Measurements from ENCODE around the gene PAX3.
A peak's percentile ranks its signal among the peaks of the same experiment; 100 is the strongest.

PAX3 gene

DNA sequence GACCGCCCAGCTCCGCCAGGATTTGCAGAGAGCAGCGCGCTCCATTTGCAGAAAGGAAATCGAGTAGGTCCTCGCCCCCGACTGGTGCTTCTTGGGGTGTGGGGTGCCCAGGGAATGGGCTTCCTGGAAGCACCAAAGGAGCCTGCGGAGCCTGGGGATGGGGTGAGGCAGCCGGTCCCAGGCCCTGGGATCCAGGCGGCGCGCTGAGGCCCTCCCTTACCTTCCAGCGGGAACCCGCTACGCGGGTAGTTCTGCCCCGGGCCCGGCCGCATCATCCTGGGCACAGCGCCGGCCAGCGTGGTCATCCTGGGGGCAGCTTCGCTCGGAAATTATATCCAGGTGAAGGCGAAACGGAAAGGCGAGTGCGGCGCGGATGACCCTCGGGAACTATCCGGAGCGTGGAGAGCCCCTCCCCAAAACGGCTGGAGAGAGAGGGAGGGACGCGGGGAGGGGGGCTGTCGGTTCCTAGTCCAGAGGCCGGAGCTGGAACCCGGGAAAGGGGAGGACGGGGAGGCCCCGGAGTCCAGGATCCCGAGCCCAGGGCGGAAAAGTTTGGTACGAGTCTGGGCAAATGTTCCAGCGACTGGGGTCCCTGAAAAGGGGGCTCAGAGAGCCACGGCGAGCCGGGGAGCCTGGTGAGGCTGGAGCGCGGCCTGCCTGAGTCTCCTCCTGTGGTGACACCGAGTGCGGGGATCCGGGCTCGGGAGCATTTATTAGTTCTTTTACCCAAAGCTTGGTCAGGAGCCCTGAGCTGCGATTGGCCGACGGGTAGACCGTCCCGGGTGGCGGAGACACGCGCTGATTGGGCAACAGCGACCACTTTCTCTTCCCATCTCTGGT, at the start of gene PAX3:
Gene PAX3 (minus strand): TSS at position 688 of the 840 bp plus-strand sequence. CDS start 383 bp downstream, at position 305.
- H3K9ac ChIP-seq (ENCODE audit: low read length), result no peak within 1 kb of the TSS
- peaks cover 97% of the 10 kb centered on the region for H3K27me3 ChIP-seq (replicated peaks; ENCODE audit: control insufficient read depth, insufficient read depth, low read length)
- peak within 1 kb of the TSS; percentile 47 for H3K4me3 ChIP-seq (ENCODE audit: low read length)
- no peaks in the 10 kb centered on the region for H3K36me3 ChIP-seq (ENCODE audit: control insufficient read depth, insufficient read depth, low read length, severe bottlenecking)
- H3K4me1 ChIP-seq (ENCODE audit: control insufficient read depth, insufficient read depth, low read length), result no peaks in the 10 kb centered on the region
- DNase-seq (ENCODE audit: low read depth), result peak; percentile 98
- H3K9me3 ChIP-seq (ENCODE audit: control insufficient read depth, low read length), result peaks cover 21% of the 10 kb centered on the region

DNA sequence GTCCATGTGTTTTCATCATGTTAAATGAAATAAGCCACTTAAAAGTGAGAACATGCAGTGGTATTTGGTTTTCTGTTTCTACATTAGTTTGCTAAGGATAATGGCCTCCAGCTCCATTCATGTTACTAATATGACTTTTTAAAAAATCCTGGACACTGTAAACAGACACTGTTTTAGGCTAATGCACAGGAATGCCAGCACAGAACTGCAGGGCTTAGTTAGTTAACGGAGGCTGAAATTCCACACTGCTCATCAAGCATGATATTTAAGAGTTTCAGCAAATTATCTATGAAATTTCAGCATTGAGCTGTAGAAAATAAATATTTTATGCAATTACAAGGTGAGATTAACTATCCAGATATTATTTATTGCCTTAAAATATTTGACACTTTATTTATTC, 42.5 kb upstream of the PAX3 start:
- no peaks in the 10 kb centered on the region for H3K36me3 ChIP-seq (ENCODE audit: control insufficient read depth, insufficient read depth, low read length, severe bottlenecking)
- no peaks in the 10 kb centered on the region for H3K4me1 ChIP-seq (ENCODE audit: control insufficient read depth, insufficient read depth, low read length)
- H3K4me3 ChIP-seq (ENCODE audit: low read length), result no peak overlapping the region
- DNase-seq (ENCODE audit: low read depth), result no peak
- no peaks in the 10 kb centered on the region for H3K9me3 ChIP-seq (ENCODE audit: control insufficient read depth, low read length)
- no peak overlapping the region for H3K9ac ChIP-seq (ENCODE audit: low read length)
- peaks cover 2% of the 10 kb centered on the region for H3K27me3 ChIP-seq (replicated peaks; ENCODE audit: control insufficient read depth, insufficient read depth, low read length)

DNA sequence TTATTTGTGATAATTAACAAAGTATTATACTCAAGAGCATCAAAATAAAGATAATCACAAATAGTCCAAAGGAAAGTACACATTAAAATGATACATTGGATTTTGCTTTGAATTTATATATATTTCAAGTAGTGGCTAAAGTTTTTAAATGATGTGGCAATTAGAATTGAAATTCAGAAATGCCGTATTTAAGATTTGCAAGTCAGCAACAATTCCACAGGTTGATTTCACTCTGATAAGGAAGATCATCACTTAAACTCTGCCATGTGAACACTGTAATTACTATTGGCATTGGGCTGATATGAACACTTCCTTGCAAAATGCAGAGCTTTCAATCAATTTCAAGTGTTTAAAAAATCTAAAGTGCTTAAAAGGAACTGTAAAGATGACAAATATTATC, 39.6 kb upstream of the PAX3 start:
- Histone ChIP-seq H3K27me3 (replicated peaks; ENCODE audit: control insufficient read depth, insufficient read depth, low read length) (peaks cover 2% of the 10 kb centered on the region), H3K36me3 (ENCODE audit: control insufficient read depth, insufficient read depth, low read length, severe bottlenecking) (no peaks in the 10 kb centered on the region)
- DNase-seq (ENCODE audit: low read depth), result no peak

DNA sequence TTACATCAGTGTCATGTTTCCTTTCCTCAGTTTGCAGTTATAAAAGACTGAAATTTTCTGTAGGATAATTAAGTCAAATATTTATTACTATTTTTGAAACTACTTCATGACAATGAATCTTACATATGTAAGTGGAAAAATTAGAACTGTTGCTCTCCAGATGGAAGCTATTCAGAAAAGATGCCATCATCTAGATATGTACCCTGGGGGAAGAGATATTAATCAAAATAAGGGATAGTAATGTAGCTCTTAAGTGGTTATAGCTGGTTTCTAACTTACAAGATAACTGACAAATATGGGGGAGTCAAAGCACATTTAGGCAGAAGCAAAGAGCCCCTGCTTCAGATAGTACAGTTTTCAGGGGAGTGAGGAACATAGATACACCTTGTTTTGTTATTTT, 38.1 kb upstream of the PAX3 start:
- no peak for DNase-seq (ENCODE audit: low read depth)
- peaks cover 24% of the 10 kb centered on the region for H3K9me3 ChIP-seq (ENCODE audit: control insufficient read depth, low read length)
- H3K36me3 ChIP-seq (ENCODE audit: control insufficient read depth, insufficient read depth, low read length, severe bottlenecking), result no peaks in the 10 kb centered on the region
- H3K27me3 ChIP-seq (replicated peaks; ENCODE audit: control insufficient read depth, insufficient read depth, low read length), result peaks cover 2% of the 10 kb centered on the region
- H3K9ac ChIP-seq (ENCODE audit: low read length), result no peak overlapping the region
- no peaks in the 10 kb centered on the region for H3K4me1 ChIP-seq (ENCODE audit: control insufficient read depth, insufficient read depth, low read length)
- H3K4me3 ChIP-seq (ENCODE audit: low read length), result no peak overlapping the region

More for the DNA sequence above, 39.6 kb upstream of the PAX3 start:
- H3K4me3 ChIP-seq (ENCODE audit: low read length), result no peak overlapping the region
- peaks cover 24% of the 10 kb centered on the region for H3K9me3 ChIP-seq (ENCODE audit: control insufficient read depth, low read length)
- no peak overlapping the region for H3K9ac ChIP-seq (ENCODE audit: low read length)
- H3K4me1 ChIP-seq (ENCODE audit: control insufficient read depth, insufficient read depth, low read length), result no peaks in the 10 kb centered on the region

DNA sequence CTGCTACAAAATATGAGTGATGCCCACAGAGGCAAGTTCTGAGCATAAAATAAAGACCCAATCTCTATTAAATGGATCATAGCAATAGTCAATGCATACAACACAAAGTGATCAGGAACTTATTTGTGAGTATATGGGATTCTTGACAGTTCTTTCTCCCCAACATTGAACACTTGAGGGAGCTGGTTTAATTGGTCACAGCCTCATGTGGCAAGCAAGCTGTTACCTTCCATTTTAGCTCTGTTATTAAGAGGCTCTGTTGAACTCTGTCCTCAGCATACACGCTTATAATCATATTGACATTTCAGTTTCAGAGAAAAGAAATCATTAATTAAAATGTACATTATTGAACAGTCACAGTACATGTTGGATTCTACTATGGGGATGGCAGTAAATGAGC, 37.6 kb upstream of the PAX3 start:
- H3K9ac ChIP-seq (ENCODE audit: low read length), result no peak overlapping the region
- H3K9me3 ChIP-seq (ENCODE audit: control insufficient read depth, low read length), result peaks cover 24% of the 10 kb centered on the region
- H3K36me3 ChIP-seq (ENCODE audit: control insufficient read depth, insufficient read depth, low read length, severe bottlenecking), result no peaks in the 10 kb centered on the region
- no peak for DNase-seq (ENCODE audit: low read depth)
- H3K27me3 ChIP-seq (replicated peaks; ENCODE audit: control insufficient read depth, insufficient read depth, low read length), result peaks cover 2% of the 10 kb centered on the region
- no peaks in the 10 kb centered on the region for H3K4me1 ChIP-seq (ENCODE audit: control insufficient read depth, insufficient read depth, low read length)
- H3K4me3 ChIP-seq (ENCODE audit: low read length), result no peak overlapping the region

DNA sequence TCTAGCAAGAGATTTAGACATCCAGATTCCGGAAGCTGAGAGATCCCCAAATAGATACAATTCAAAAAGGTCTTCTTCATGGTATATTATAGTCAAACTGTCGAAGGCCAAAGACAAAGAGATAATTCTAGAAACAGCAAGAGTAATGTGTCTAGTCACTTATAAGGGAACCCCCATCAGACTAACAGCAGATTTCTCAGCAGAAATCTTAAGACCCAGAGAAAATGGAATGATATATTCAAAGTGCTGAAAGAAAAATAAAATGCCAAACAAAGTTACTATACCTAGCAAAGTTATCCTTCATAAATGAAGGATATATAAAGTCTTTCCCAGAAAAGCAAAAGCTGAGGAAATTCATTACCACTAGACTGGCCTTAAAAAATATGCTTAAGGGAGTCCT, 36.1 kb upstream of the PAX3 start:
- H3K27me3 ChIP-seq (replicated peaks; ENCODE audit: control insufficient read depth, insufficient read depth, low read length), result no peaks in the 10 kb centered on the region
- H3K9me3 ChIP-seq (ENCODE audit: control insufficient read depth, low read length), result peaks cover 26% of the 10 kb centered on the region
- H3K4me3 ChIP-seq (ENCODE audit: low read length), result no peak overlapping the region
- H3K36me3 ChIP-seq (ENCODE audit: control insufficient read depth, insufficient read depth, low read length, severe bottlenecking), result no peaks in the 10 kb centered on the region
- H3K4me1 ChIP-seq (ENCODE audit: control insufficient read depth, insufficient read depth, low read length), result no peaks in the 10 kb centered on the region
- no peak overlapping the region for H3K9ac ChIP-seq (ENCODE audit: low read length)
- no peak for DNase-seq (ENCODE audit: low read depth)

DNA sequence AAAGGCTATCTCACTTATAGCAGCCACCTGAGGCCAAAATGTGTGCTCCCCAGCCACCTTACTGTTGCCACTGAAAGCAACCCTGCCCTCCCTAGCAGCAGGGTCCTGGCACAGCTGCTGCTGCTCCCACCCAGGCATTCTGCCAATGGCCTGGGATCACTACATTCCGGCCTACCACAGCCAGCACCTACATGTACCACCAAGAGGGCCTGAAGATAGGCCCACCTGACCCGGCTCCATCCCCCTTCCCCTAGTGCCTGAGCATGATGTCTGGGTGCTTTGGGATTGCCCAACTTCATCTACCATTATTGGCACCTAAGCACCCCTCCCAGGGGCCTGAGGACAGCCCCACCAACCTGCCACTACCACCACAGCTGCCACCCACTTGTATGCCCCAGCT, 34.6 kb upstream of the PAX3 start:
- Histone ChIP-seq H3K36me3 (ENCODE audit: control insufficient read depth, insufficient read depth, low read length, severe bottlenecking) (no peaks in the 10 kb centered on the region), H3K27me3 (replicated peaks; ENCODE audit: control insufficient read depth, insufficient read depth, low read length) (no peaks in the 10 kb centered on the region), H3K9ac (ENCODE audit: low read length) (no peak overlapping the region), H3K4me3 (ENCODE audit: low read length) (no peak overlapping the region), H3K4me1 (ENCODE audit: control insufficient read depth, insufficient read depth, low read length) (no peaks in the 10 kb centered on the region), H3K9me3 (ENCODE audit: control insufficient read depth, low read length) (peaks cover 29% of the 10 kb centered on the region)
- no peak for DNase-seq (ENCODE audit: low read depth)

DNA sequence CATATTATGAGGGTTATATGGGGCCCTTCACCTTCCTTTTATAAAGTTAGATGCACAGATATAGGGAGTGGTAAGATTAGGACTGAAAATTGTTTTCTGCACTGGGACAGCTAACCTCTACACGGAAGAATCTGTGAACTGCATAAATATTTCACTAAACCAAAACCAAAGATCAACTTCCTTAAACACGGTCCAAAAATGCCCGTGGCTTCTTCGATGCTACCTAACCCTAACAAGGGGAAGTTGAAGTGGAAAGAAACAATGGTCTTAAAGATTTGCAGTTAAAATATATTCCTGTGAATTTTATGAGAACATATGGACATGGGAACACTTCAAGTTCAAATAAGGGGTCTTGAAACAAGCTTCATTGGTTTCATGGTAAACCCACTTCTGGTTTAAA, 33.3 kb upstream of the PAX3 start:
- no peak overlapping the region for H3K9ac ChIP-seq (ENCODE audit: low read length)
- no peaks in the 10 kb centered on the region for H3K27me3 ChIP-seq (replicated peaks; ENCODE audit: control insufficient read depth, insufficient read depth, low read length)
- no peak overlapping the region for H3K4me3 ChIP-seq (ENCODE audit: low read length)
- peaks cover 29% of the 10 kb centered on the region for H3K9me3 ChIP-seq (ENCODE audit: control insufficient read depth, low read length)
- DNase-seq (ENCODE audit: low read depth), result no peak
- no peaks in the 10 kb centered on the region for H3K4me1 ChIP-seq (ENCODE audit: control insufficient read depth, insufficient read depth, low read length)
- no peaks in the 10 kb centered on the region for H3K36me3 ChIP-seq (ENCODE audit: control insufficient read depth, insufficient read depth, low read length, severe bottlenecking)

DNA sequence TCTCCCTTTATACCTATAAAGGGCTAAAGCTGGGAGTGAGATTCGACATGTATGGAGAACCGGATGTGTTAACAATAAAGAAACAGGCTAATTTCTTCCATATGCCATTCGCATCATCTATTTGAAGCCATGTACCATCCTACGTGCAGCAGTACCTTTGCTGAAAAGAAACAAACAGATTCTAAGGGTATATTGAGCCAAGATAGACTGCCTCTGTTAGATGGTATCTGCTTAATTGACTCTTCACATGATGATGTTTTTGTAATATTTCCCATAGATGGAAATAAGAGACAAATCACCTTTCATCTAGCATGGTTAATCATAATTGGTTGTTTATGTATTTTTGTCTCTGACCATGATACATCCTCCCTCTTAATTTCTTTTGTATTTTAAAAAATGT, 32.1 kb upstream of the PAX3 start:
- no peaks in the 10 kb centered on the region for H3K36me3 ChIP-seq (ENCODE audit: control insufficient read depth, insufficient read depth, low read length, severe bottlenecking)
- H3K4me1 ChIP-seq (ENCODE audit: control insufficient read depth, insufficient read depth, low read length), result no peaks in the 10 kb centered on the region
- H3K4me3 ChIP-seq (ENCODE audit: low read length), result no peak overlapping the region
- DNase-seq (ENCODE audit: low read depth), result no peak
- no peaks in the 10 kb centered on the region for H3K27me3 ChIP-seq (replicated peaks; ENCODE audit: control insufficient read depth, insufficient read depth, low read length)
- no peak overlapping the region for H3K9ac ChIP-seq (ENCODE audit: low read length)
- H3K9me3 ChIP-seq (ENCODE audit: control insufficient read depth, low read length), result peaks cover 27% of the 10 kb centered on the region

DNA sequence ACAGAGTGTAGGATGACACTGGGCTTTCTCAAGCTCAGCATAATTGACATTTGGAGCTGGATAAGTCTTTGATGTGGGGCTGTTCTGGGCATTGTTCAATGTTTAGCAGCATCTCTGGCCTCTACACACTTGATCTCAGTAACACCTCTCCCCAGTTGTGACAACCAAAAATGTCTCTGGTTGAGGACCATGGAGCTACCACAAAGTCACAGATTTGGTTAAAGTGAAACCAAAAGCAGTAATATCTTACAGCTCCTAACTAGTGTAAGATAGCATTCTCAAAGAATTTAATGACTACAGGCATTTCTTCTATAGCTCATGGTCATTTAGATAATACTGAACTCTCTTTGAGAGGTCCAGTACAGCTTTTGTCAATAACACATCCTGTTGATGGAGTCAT, 23.4 kb upstream of the PAX3 start:
- Histone ChIP-seq H3K27me3 (replicated peaks; ENCODE audit: control insufficient read depth, insufficient read depth, low read length) (peaks cover 33% of the 10 kb centered on the region), H3K36me3 (ENCODE audit: control insufficient read depth, insufficient read depth, low read length, severe bottlenecking) (no peaks in the 10 kb centered on the region), H3K4me1 (ENCODE audit: control insufficient read depth, insufficient read depth, low read length) (peaks cover 7% of the 10 kb centered on the region), H3K9ac (ENCODE audit: low read length) (no peak overlapping the region), H3K9me3 (ENCODE audit: control insufficient read depth, low read length) (no peaks in the 10 kb centered on the region), H3K4me3 (ENCODE audit: low read length) (no peak overlapping the region)
- DNase-seq (ENCODE audit: low read depth), result no peak

DNA sequence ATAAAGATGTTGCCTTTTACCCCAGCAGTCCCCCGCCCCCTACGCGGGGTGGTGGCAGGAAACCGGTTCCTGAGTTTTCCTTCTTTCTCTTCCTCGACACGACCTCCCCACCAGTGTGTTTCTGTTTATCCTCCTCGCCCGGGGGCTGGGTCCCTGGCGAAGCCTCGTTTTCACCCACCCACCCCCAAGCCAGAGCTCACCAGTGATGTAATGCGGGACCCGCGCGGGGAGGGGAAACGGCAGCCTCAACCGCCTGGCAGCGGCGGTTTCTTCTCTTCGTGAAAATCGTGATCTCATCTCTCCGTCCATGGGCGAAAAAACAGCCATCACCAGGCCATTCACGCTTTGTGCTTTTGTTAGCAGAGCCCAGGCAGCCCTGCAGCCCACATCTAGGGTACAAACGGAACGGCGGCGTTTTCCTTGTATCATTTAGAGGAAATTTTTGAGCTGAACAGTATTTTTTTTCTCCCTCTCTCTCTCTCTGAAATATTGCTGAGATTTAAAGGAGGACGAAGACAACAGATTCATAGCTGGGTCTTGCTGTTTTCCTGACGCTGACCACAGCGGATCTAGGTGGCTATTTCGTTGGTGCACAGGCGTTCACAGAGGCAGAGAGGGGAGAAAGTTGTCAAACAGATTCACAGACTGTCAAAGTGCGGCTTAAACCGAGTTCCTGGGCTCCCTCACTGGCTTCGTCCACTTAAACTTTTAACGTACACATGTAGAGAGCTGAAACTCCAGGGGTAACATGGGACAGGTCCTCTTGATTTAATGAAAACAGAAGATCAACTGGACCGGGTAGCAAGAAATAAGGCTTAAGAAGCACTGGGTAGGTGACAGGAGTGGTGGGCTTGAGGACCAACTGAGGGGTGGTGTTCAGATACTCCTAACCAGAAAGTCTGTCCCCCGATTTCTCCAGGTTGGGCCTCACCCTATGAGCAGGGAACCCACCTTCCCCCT, 21.9 kb upstream of the PAX3 start:
- no peaks in the 10 kb centered on the region for H3K36me3 ChIP-seq (ENCODE audit: control insufficient read depth, insufficient read depth, low read length, severe bottlenecking)
- DNase-seq (ENCODE audit: low read depth), result peak; percentile 51
- peak overlapping the region; percentile 64 for H3K4me3 ChIP-seq (ENCODE audit: low read length)
- H3K9ac ChIP-seq (ENCODE audit: low read length), result no peak overlapping the region
- H3K9me3 ChIP-seq (ENCODE audit: control insufficient read depth, low read length), result no peaks in the 10 kb centered on the region
- peaks cover 7% of the 10 kb centered on the region for H3K4me1 ChIP-seq (ENCODE audit: control insufficient read depth, insufficient read depth, low read length)
- H3K27me3 ChIP-seq (replicated peaks; ENCODE audit: control insufficient read depth, insufficient read depth, low read length), result peaks cover 43% of the 10 kb centered on the region
